ENCODE results near the gene WDFY4.

WDFY4 gene

DNA sequence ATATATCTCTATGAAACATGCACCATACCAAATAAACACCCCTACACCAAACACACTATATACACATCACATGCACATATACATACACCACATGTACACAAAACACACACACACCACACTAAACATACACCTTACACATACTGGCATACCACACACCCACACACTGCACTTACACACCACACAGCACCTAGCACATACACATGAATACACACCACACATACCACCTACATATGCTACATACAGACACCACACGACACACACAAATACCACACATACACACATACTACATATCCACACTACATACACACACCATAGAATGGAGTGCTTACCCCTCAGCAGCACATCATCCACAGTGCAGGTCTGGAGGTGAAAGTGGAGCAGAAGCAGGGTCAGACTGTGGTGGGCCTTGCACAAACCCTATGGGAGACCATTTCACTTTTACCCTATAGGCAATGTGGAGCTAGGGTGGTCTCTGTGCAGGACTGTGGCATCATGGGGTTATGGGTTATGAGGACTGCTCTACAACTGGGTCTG lies 64.6 kb downstream of the WDFY4 start:
- DNase-seq, result no peak

DNA sequence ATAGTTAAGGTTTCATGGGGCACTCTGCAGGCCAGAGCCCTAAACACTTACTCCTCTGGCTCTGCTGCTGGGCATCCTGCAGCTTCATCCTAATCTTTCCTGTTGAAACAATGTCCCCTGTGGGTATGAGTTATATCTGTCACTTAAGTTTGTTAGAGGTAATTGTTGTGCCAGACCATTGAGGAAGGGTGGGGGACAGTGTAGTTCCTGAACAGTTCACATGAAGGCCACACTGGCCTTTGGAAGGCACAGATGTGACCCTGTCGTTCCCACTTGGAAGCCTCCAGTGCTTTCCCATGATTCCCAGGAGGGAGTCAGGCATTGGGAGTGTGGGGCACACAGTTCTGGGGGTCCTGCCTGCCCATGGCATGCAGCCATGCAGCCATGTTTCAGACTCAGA lies 65.3 kb downstream of the WDFY4 start:
- DNase-seq, result no peak

DNA sequence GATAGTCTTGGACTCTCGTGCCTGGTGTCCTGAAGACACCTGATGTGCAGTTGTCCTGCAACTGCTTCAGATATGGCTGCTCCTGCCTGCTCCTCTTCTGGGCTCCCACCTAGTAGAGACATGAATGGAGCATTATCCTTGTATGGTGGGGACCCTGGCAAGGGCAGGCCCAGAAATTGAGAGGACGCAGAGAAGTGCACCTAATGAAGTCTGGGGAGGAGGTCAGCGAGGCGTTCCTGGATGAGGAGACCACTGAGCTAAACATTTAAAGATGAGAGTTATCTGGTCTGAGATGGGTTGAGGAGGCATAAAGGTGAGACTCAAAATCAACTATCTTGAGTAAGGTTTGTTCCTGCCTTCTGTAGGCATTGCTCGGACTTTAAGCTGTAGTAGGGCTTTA lies 66.3 kb downstream of the WDFY4 start:
- no peak for DNase-seq

DNA sequence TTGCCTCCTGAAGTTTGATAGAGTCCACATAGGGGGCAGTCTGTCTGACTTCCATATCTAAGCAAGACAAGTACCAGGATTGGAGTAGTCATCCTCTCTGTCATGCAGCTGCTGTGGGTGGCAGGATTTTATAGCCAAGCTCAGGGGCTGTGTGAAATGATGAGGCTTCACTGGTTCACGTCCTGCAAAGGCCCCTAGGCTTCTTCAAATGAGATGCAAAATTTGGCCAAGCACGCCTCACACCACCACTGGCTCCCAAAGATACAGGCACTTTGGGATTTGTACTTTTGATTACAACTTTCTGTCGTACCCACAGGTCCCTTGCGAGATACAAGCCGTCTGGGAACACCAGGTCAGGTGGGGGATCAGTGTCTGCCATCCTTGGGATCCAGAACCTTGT lies 67.1 kb downstream of the WDFY4 start:
- DNase-seq, result no peak

DNA sequence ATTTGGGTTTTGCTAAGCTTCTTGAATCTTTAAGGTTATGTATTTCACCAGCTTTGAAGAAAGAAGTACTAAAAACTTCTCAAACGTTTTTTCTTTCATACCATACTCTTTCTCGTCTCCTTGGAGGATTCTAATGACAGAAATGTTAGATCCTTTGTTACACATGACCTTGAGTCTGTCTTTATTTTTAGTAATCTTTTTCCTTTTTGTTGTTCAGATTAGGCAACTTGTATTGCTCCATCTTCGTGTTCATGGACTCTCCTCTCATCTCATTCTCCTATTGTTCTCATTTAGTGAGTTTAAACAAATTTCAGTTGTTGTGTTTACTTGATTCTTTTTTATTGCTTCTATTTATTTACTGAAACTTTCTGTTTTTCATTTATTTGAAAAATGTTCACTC lies 73.7 kb downstream of the WDFY4 start:
- no peak for DNase-seq

DNA sequence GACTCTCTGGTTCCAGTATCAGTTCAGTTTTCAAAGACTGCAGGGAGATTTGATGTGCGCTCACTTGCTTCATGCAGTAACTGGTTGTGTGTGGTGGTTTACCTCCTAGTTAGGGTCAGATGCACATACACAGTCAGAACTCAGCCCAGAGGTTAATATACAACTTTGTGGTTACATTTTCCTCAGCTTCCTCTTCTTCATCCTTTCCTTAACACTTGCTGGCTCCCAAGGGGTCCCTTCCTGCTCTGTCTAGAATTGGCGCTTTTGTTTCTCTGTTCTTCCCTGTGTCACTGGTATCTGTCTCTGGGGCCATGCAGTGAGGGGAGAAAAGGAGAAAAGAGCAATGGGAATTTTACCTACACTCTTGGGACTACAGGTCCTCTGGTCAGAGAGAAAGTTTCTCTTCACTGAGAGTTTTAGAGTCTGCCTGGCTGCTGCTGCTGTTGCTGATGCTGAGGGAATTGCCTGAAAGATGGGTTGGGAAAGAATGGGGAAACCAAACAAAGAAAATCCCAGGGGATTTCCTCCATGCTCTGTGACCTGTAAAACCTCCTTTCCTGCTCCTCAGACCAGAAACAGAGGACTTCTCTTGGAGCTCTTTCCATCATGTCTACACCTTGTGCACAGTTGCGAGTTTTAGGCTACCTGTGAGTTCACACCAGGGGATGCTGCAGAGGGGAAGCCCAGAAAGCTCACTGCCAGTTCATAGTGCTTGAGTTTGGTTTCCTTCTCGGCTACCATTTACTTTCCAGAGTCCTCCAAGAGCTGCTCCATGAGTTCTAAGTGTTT lies 74.6 kb downstream of the WDFY4 start:
- DNase-seq, result no peak

DNA sequence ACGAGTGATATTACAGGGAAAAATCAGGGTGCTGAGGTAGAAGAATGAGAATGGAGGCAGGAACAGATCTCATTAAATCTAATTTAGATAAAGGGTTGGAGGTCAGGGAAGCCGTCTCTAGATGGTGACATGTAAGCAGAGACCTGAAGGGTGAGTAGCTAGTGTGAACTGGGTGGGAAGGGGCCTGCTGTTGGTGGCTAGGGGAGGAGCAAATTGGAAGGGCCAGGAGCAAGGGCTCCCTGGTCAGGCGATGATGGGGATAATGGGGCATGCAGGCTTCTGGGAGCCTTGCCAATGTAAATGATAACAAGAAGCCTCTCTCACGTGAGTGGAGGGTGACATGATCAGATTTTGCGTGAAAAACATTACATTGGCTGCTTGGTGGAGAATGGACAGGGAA lies 76.3 kb downstream of the WDFY4 start:
- no peak for DNase-seq

DNA sequence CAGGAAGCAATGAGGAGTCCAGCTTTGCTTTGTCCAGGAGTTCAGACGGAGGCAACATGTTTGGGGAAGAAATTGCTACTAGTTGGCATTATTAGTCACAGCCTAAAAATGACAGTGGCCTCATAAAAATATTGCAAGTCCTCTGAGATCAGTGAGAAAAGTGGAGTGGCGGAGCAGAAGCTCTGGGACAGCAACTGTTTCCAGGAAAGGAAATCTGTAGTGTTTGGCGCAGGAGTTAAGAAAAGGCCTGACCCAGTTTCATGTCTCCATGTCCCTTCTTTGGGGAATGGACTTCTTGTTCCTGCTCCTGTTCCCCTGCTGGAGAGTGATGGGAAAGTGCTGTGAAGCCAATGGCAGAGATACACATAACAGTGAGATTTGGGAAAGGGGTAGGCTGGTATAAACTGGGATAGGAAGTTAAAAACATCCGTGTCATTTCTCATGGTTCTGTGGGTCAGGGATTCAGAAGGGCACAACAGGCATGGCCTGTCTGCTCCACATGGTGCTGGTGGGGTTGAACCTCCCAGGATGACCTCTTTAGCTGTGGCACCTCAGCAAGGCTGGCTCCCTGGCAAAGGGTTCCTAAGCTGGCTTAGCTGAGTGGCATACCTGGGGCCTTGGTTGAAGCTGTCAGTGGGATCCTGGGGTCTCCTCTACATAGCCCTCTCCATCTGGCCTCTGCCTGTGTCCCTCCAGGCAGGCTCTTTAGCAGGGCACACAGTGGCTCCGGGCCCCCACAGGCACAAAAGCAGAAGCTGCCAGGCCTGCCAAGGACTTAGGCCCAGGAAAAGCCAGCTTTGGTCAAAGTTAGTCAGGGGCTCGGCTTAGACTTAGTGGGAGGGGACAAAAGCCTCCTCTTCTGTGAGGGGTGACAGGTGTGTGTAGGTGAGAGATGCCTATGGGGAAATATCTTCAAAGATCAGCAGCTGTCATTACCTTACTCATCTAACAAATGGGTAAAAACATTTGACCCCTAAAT lies 77.7 kb downstream of the WDFY4 start:
- no peak for DNase-seq

DNA sequence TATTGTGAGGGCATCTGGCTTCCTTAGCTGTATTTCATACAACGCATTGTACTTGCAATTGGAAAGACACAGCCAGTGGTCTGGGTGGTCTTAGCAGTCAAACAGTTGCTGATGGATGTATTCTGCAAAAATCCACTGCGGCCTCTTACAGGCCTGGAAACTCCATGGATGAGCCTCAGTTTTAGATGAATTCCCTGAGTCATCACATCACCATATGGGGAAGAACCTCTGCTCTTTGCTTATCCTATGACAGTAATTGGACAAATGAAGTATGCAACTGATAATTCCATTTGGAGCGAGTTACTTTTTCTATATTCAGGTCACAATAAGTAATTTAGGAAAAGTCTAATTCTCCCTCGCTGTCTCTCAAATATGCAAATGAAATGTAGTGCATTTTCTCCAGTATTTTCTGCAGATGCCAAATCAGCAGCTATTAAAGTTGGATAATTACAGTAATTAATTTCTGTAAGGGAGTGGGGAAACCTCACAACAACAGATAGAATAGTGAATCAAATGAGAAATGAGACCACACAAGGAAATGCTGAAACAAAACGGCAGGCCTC lies 78.8 kb downstream of the WDFY4 start:
- no peak for DNase-seq

DNA sequence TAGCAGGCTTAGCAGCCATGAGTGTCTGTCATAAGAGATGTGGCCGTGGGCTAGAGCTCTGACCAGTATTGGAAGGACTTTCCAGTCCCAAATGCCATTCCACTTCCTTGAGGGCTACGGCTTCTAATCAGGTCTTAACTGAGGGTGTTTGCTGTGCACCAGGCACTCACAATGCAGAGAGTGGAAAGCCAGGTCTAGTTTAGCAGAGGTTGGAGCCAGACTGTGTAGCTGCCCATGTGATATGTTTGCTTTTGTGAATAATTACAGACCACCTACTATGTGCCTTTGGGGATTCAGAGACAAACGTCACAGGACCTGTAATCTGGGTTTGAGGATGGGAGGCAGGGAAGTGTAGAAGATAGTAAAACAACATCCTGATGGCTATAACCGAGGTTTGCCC lies 79.8 kb downstream of the WDFY4 start:
- DNase-seq, result no peak

DNA sequence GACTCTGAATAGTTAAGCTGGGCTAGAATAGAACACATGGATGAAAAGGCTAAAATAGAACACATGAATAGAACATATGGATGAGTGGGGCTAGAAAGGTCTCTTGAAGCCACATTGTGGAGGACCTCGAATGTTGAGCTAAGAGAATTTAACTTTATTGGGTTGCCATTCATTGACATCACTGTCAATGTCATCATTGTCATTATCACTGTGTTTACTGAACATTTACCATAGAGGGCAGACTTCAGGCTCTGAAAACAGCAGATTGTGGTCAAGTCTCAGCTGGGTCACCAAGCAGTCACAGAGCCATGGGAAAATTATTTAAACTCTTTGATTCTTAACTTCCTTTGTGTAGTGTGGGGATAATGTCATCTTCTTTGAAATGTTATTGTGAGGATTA lies 80.4 kb downstream of the WDFY4 start:
- no peak for DNase-seq

DNA sequence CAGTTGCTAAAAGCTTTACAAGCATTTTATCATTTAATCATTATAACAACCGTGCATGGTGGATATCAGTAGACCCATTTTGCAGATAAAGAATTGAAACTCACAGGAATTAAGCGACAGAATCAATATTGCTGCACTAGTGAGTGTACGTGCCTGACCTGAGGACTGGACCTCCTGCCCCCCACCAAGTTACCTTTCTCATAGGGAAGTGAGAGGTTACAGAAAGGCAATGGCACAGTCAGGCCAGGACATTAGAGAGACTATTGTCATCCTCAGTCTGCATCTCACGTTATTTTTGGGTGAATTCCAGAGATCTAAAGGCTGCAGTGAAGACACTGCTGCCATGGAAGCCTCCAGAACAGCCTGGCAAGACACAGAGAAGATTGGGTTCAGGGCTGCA lies 80.9 kb downstream of the WDFY4 start:
- DNase-seq, result no peak

DNA sequence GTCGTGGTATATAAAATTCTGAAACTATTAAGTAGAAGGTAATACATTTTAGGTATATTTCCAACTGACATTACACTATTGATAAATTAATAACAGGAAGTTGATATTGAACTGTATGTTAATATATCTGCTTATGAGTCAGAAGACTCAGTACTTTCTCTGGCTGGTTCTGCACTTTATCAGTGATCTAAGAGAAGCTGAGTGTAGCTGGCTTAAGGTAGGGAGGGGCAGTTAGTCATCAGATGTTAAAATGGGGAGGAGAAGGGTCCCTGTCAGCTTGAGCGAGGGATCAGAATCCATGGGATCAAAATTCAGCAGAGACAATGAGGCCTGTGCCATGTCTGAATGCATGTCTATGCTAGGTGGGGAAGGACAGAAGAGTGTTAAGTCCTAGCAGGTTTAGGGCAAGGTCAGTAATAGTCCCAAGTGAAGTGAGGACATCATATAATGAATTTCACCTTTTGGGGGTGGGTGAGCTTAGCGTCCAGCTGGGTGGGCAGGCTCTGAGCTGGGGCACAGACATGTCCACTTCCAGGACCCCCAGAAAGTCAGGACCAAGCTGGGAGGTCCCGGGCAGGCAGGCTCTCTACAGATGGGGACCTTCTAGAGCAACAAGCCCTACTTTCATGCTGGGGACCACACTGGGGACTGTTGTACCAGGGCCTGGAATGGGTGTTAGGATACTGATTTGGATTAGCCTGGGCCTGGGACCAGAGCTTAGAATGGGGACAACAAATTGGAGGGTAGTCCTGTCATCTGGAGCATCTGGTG lies 82.9 kb downstream of the WDFY4 start:
- DNase-seq, result no peak

DNA sequence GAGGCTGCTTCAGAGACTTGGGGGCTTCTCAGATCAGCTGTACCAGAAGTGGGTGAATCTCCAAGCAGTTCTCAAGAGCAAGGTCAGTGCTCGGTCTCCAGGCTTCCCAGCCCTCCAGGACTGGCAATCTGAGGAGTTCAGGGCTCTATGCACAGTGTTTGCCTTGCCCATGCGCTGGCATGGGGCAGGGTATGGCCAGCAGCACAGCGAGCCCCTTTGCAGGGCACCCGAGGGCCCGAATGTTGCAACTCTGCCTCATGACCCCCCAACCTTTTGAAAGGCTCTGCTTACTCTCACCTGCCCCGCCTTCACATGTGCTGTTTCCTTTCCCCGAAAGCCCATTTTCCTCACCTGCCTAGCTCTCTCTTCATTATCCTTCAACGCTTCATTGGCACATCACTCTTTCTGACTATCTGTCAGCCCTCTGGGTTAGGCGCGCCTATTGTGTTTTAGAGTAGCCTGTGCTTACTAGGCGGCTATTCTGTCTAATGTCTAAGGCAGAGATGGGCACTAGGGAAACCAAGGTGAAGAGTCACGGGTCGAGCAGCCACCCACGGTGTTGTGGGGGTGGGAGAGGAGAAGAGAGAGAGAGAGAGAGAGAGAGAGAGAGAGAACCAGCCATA lies 83.6 kb downstream of the WDFY4 start:
- no peak for DNase-seq

DNA sequence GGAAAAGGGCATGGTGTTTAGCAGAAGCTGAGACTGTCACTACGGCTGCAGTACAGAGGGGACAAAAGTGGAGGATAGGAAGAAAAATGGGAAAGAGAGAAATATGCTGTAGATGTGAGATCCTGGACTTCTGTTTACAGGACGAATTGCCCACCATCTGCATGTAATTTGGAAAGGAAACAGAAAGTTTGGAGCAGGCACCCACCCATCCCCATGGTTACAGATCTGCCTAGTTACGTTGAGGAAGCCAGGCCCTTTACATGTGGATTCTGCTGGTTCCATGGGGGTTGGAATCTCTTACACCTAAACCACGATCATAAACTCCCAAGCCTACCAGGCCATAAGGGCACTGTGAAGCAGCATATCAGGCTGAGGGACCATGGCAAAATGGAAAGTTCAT lies 84.3 kb downstream of the WDFY4 start:
- no peak for DNase-seq

DNA sequence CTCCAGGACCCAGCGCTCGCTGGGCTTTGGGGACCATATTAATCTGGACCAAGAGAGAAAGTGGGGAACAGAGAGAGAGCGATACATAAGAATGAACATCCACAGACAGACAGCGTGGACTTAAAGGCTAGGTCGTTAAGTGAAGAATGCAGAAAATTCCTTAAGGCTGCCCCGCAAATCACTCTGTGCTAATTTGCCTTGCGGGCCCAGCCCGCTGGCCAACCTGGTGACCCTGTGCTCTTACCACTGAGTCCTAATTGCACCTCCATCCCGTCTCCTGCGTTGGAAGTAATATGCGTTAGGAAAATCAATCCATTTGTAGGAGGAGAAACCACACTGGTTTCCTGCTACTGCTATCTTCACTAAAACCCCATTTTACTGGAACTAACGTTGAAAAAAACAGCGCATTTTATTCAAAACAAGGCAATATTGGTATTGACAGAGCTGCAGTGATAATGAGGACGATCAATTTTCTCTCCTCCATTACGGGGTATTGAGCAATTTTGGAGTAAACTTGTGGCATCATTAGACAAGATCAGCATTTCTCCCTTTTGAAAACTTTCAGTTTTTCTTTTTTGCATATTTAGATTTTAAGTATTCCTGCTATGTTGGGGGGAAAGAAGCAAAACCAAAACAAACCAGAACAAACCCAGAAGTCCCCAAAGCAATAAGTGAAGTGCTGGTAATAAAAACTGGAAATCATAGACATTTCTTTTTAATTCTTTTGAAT lies 85.2 kb downstream of the WDFY4 start:
- DNase-seq, result no peak

DNA sequence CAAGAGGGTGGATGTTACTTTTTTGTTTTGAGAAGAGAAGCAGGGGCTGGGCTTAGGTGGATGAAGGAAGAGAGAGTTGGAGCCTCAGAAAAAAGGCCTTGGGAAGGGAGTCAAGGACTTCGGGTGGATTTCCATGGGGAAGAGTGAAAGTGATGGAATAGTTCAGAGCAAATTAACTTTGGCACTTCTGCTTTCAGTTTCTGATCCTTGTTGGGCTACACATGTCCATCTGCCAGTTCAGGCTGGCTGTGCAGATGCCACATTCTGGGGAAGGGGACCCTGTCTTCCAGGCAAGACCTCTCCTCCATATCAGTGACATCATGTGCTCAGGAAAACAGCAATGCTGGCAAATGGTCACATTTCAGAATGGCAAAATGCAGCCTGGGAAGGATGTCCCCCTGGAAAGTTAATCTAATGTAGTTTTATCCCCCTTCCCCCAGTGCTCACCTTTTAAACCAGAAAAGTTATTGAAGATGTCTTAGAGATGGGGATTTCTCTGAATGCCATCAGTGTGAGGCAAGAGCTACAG lies 86.0 kb downstream of the WDFY4 start:
- DNase-seq, result no peak

DNA sequence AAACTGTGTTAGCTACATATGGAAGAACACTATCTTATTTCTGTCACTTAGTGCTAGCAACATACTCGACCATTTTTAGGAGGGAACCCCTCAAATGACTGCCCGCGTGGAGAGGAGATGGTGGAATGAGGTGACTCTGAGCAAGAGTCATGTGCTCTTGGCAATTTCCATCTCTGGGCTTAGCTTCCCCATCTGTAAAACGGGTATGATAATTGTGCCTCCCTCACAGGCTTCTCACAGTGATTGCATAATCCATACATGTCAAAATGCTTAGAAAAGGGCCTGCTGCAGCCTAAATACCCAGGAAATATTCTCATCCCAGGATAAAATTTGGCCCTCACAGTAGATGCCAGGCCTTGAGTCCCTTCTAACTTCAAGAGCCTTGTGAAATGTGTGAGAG lies 86.6 kb downstream of the WDFY4 start:
- DNase-seq, result no peak

DNA sequence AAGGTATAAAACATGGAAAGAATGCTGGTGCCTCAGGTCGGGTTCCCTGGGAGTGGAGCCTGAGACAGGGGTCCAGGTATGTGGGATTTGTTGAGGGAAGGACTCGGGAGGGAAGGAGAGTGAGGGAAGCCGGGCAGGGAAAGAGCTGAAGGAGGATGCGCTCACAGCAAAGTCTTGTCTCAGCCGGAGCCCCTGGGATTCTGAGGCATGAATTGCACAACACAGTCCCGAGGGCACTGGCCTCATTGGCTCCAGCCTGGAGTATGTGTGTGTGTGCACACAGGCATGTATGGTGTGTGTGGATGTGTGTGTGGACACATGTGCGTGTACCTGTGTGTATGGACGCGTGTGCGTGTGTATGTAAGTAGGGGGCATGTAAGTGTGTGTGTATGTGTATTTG lies 87.4 kb downstream of the WDFY4 start:
- DNase-seq, result no peak

DNA sequence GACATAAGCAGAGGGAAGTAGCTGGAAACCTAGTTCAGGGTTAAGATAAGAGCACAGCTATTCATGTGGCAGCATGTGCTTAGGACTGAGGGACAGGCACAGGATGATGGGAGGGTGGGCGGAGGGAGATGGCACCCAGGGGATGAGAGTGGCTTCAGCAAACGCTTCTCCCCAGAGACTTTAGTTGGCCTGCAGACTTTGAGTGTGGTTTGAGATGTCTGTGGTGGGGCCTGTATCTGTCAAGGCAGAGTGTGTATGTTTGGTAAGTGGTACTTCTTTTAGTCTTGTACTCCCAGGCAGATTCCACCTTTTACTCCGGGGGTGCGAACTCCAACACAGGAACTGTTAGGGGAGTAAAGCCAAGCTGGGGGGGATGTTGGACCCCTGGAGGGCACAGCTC lies 88.9 kb downstream of the WDFY4 start:
- DNase-seq, result no peak
